Gastroesophageal sphincter (tissue), 3 donors: Measurements from ENCODE around the gene RARRES2.

Source experiments
- EP300 ChIP-seq: sonication (generic); formaldehyde crosslinking; IDR thresholded peaks from one replicate; pipeline ENCODE4 v1.6.1; 2017; ENCODE audit warnings: antibody characterized with exemption, mild to moderate bottlenecking
- POLR2A ChIP-seq, 2 donors: fragments of 450-650 bp; IDR thresholded peaks; one replicate each; pipeline ENCODE4 v1.6.1; 2017; ENCODE audit warnings: antibody characterized with exemption in 2 of 2, mild to moderate bottlenecking in 2 of 2, moderate library complexity in 1 of 2
- POLR2AphosphoS5 ChIP-seq: sonication (generic); formaldehyde crosslinking; IDR thresholded peaks from one replicate; pipeline ENCODE4 v1.6.1; 2017; ENCODE audit warnings: antibody characterized with exemption
- TF ChIP-seq, protein P1 (sequence below), 4 experiments: fragments of 200-600 bp in 2 of 4; fragments of 450-650 bp in 2 of 4; sonication (generic) in 1 of 4; IDR thresholded peaks; one replicate each; pipeline ENCODE4 v1.5.1; 2017 to 2019; ENCODE audit warnings: antibody characterized with exemption in 4 of 4, mild to moderate bottlenecking in 2 of 4, moderate library complexity in 2 of 4

DNA sequence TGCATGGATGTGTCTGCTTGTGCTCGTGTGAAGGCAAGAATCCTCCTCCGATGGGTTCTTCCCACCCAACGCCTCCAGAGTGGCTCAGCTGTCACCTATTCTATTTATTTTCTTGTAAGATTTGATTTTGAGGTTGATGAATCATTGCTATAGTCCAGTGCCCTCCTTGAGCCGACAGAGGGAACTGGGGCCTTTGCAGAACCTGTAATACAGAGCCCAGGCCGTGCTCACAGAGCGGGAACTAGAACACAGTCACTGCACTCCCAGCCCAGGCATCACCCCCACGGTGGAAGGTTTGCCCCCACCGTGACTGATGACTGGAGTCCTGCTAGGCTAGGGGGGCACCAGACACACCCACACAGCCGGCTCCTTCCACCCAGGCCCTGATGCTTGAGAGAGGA lies 2.0 kb downstream of the RARRES2 start:
- TF ChIP-seq EP300 (no peak), POLR2A (IDR thresholded peaks at IDR 0.05) (no peak), POLR2AphosphoS5 (no peak)
- TF ChIP-seq, protein P1, sequence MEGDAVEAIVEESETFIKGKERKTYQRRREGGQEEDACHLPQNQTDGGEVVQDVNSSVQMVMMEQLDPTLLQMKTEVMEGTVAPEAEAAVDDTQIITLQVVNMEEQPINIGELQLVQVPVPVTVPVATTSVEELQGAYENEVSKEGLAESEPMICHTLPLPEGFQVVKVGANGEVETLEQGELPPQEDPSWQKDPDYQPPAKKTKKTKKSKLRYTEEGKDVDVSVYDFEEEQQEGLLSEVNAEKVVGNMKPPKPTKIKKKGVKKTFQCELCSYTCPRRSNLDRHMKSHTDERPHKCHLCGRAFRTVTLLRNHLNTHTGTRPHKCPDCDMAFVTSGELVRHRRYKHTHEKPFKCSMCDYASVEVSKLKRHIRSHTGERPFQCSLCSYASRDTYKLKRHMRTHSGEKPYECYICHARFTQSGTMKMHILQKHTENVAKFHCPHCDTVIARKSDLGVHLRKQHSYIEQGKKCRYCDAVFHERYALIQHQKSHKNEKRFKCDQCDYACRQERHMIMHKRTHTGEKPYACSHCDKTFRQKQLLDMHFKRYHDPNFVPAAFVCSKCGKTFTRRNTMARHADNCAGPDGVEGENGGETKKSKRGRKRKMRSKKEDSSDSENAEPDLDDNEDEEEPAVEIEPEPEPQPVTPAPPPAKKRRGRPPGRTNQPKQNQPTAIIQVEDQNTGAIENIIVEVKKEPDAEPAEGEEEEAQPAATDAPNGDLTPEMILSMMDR (IDR thresholded peaks at IDR 0.05), result no peak
